Neural cell (in vitro differentiated cells): ENCODE results near the gene DCUN1D2. TPM values are rescaled to one million over a fixed set of nuclear protein-coding genes. Genes with fewer than 3 reads are reported as not detected.

Experiments used
- H2AFZ ChIP-seq: fragments of 200-600, 300-800 bp; sonication (generic), shearing (Covaris generic); 2 replicates; pipeline ENCODE4 v1.6.0; 2014; ENCODE audit warnings: low read depth, mild to moderate bottlenecking, antibody characterized with exemption, low read length, moderate library complexity
- H3F3A ChIP-seq: fragments of 200-600 bp; shearing (Covaris generic); 2 replicates; pipeline ENCODE4 v1.6.1; 2016; ENCODE audit warnings: mild to moderate bottlenecking, moderate library complexity, mixed read lengths, antibody characterized with exemption, low read length; ENCODE audit not compliant: insufficient read depth, poor library complexity, severe bottlenecking
- H3K27ac ChIP-seq: fragments of 200-600, 300-800 bp; sonication (generic), shearing (Covaris generic); 2 replicates; pipeline ENCODE4 v1.5.1; 2014; ENCODE audit warnings: mild to moderate bottlenecking, low read length, moderate library complexity
- H3K27me3 ChIP-seq: fragments of 300-800, 200-600 bp; sonication (generic), shearing (Covaris generic); 2 replicates; pipeline ENCODE4 v1.6.0; 2014; ENCODE audit warnings: mild to moderate bottlenecking, low read depth, low read length, moderate library complexity; ENCODE audit not compliant: insufficient read depth
- H3K36me3 ChIP-seq: fragments of 300-800, 200-600 bp; sonication (generic), shearing (Covaris generic); 2 replicates; pipeline ENCODE4 v1.5.1; 2014; ENCODE audit warnings: mild to moderate bottlenecking, antibody characterized with exemption, low read length, moderate library complexity; ENCODE audit not compliant: insufficient read depth
- H3K4me2 ChIP-seq: fragments of 300-800, 200-600 bp; sonication (generic), shearing (Covaris generic); 2 replicates; pipeline ENCODE4 v1.6.0; 2014; ENCODE audit warnings: mild to moderate bottlenecking, low read length
- H3K4me3 ChIP-seq: fragments of 300-800, 200-600 bp; sonication (generic), shearing (Covaris generic); 2 replicates; pipeline ENCODE4 v1.5.1; 2014; ENCODE audit warnings: mild to moderate bottlenecking, low read length, moderate library complexity
- H3K79me2 ChIP-seq: fragments of 200-600 bp; shearing (Covaris generic); replicated peaks from 2 replicates; pipeline ENCODE4 v1.6.0; 2014; ENCODE audit warnings: mild to moderate bottlenecking, low read length, moderate library complexity; ENCODE audit not compliant: insufficient read depth
- H3K9ac ChIP-seq: fragments of 300-800, 200-600 bp; sonication (generic), shearing (Covaris generic); 2 replicates; pipeline ENCODE4 v1.6.1; 2016; ENCODE audit warnings: mild to moderate bottlenecking, low read length, mixed read lengths
- H3K9me2 ChIP-seq: fragments of 200-600 bp; shearing (Covaris generic); 2 replicates; pipeline ENCODE4 v1.6.1; 2016; ENCODE audit warnings: mild to moderate bottlenecking, low read length, mixed read lengths; ENCODE audit not compliant: insufficient read depth
- H3K9me3 ChIP-seq: fragments of 200-600, 300-800 bp; sonication (generic), shearing (Covaris generic); 2 replicates; pipeline ENCODE4 v1.6.1; 2016; ENCODE audit warnings: mild to moderate bottlenecking, mixed run types, low read length, moderate library complexity, mixed read lengths
- H4K20me1 ChIP-seq: fragments of 200-600 bp; shearing (Covaris generic); 2 replicates; pipeline ENCODE4 v1.6.1; 2016; ENCODE audit warnings: mild to moderate bottlenecking, mixed run types; ENCODE audit not compliant: insufficient read depth
- EP300 ChIP-seq: fragments of 450-650 bp; conservative IDR thresholded peaks from 2 replicates; pipeline ENCODE4 v1.6.1; 2014; ENCODE audit warnings: antibody characterized with exemption, mild to moderate bottlenecking, moderate library complexity; ENCODE audit not compliant: poor library complexity, severe bottlenecking
- EZH2 ChIP-seq: fragments of 200-600, 300-800 bp; shearing (Covaris generic), sonication (generic); IDR thresholded peaks from 2 replicates; pipeline ENCODE4 v1.6.1; 2014; ENCODE audit warnings: antibody characterized with exemption, low read length, borderline replicate concordance, mild to moderate bottlenecking; ENCODE audit not compliant: insufficient read depth, poor library complexity, severe bottlenecking
- MXI1 ChIP-seq: fragments of 450-650 bp; conservative IDR thresholded peaks from 2 replicates; pipeline ENCODE4 v1.6.1; 2014; ENCODE audit warnings: antibody characterized with exemption, mild to moderate bottlenecking; ENCODE audit not compliant: poor library complexity, severe bottlenecking
- POLR2AphosphoS5 ChIP-seq: IDR thresholded peaks from 2 replicates; pipeline ENCODE4 v1.6.1; 2012
- RAD21 ChIP-seq: fragments of 450-650 bp; conservative IDR thresholded peaks from 2 replicates; pipeline ENCODE4 v1.6.1; 2014; ENCODE audit warnings: antibody characterized with exemption, mild to moderate bottlenecking, moderate library complexity
- REST ChIP-seq: IDR thresholded peaks from 2 replicates; pipeline ENCODE4 v1.6.1; 2012; ENCODE audit warnings: borderline replicate concordance
- SMC3 ChIP-seq: fragments of 450-650 bp; conservative IDR thresholded peaks from 2 replicates; pipeline ENCODE4 v1.6.1; 2014; ENCODE audit warnings: antibody characterized with exemption, mild to moderate bottlenecking, moderate library complexity; ENCODE audit not compliant: poor library complexity
- TAF1 ChIP-seq: IDR thresholded peaks from 2 replicates; pipeline ENCODE4 v1.6.1; 2012; ENCODE audit warnings: low read depth
- polyA plus RNA-seq: library from polyadenylated mRNA; depleted of rRNA; stranded (reverse); fragments of >200 nt; gene quantifications from 2 replicates; pipeline ENCODE4 v1.2.3, GENCODE V29; 2014
- TF ChIP-seq, protein P1 (sequence below): fragments of 450-650 bp; IDR thresholded peaks from 2 replicates; pipeline ENCODE4 v1.5.1; 2014; ENCODE audit warnings: antibody characterized with exemption, mild to moderate bottlenecking, moderate library complexity; ENCODE audit not compliant: poor library complexity, severe bottlenecking

DCUN1D2 gene
- polyA plus RNA-seq, 1 donor from 2014 or later = 55.9 TPM

- Histone ChIP-seq H3K4me3 (peak overlapping the region; percentile 90), H2AFZ (no peak overlapping the region), H3K9ac (peak overlapping the region; percentile 88), H3K9me3 (no peaks in the 10 kb centered on the region), H3K4me2 (peak overlapping the region; percentile 70), H3K79me2 (peaks cover 52% of the 10 kb centered on the region), H3K36me3 (no peaks in the 10 kb centered on the region), H3K27ac (peak overlapping the region; percentile 82), H3K27me3 (no peaks in the 10 kb centered on the region), H3K9me2 (no peaks in the 10 kb centered on the region), H4K20me1 (no peaks in the 10 kb centered on the region), H3F3A (peaks cover 8% of the 10 kb centered on the region)
- TF ChIP-seq RAD21 = no peak
These were observed 1.5 kb upstream of the DCUN1D2 start for GRCh38 chr13:113491982-113492381.

DNA sequence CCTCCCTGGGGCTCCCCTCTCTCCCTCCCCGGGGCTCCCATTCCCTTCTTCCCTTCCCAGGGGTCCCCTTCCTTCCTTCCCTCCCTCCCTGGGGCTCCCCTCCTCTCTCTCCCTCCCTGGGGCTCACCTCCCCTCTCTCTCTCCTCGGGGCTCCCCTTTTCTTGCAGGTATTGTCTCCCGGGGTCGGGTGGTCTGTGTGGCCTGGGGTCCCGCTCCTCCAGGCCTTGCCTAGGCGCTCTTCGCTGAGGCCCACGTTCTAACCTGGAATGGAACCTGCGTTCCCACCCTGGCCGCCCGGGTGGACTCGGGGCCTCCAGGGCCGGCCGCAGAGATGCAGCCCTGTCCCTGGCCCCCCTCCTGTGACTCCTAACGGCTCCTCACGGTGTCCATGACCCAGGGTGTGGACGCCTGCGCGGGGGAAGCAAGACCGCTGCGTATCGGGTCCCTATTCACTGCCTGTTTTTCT, 940 bp upstream of the DCUN1D2 start:
- H2AFZ ChIP-seq = peak overlapping the region; percentile 18
- no peaks in the 10 kb centered on the region for H3K9me2 ChIP-seq
- no peaks in the 10 kb centered on the region for H3K36me3 ChIP-seq
- no peaks in the 10 kb centered on the region for H3K9me3 ChIP-seq
- H3K27ac ChIP-seq = peak overlapping the region; percentile 82
- TF ChIP-seq EP300 (no peak), POLR2AphosphoS5 (no peak), MXI1 (no peak), SMC3 (no peak), REST (peak; percentile 39), EZH2 (no peak)
- peak overlapping the region; percentile 90 for H3K4me3 ChIP-seq
- peaks cover 54% of the 10 kb centered on the region for H3K79me2 ChIP-seq
- H3K9ac ChIP-seq = peak overlapping the region; percentile 88
- H3F3A ChIP-seq = peaks cover 8% of the 10 kb centered on the region
- peak overlapping the region; percentile 70 for H3K4me2 ChIP-seq
- H4K20me1 ChIP-seq = no peaks in the 10 kb centered on the region
- H3K27me3 ChIP-seq = no peaks in the 10 kb centered on the region

DNA sequence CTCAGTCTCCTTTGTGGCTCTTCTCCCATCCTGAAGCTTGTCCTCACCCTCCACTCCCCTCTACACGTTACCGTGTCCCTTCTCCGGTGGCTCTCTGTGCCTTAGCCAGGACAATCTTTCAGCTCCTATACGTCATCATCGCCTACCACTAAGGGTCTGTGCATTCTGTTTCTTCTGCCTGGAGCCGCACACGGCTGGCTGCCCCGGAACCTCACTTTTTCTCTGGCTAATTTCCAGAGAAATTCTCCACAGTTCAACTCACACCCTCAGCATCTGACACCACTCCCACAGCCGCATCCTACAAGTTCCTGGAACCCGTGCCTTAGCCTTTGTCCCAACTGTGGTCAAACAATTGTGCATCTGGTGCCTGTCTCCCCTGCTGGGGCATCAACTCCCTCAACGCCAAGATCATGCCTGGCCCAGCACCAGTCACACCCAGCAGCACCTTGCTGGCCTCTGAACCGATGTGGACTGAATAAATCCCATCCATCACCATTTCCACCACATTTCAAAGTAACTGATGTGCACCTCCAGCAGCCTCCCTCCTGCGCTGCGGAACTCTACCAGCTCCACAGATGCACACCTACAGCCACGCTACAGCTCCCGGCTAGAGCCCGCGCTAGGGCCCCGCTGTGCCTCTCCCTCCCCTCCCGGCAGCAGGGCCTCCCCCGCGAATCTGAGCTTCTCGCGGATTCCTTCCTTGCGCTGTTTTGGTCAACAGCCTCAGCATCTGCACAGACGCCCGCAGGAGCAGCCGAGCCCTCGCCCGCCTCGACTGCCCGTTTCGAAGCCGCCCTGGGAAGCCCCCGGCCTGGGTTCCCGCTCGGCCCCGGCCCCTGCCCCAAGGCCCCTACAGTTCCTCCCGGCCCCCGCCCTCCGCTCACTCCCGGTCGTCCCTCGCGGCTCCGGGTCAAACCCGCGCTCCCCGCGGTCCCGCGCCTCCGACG, 689 bp downstream of the DCUN1D2 start:
- peak; percentile 43 for TF ChIP-seq MXI1
- peak; percentile 57 for TF ChIP-seq REST
- peak; percentile 50 for TF ChIP-seq POLR2AphosphoS5
- TF ChIP-seq, protein P1, sequence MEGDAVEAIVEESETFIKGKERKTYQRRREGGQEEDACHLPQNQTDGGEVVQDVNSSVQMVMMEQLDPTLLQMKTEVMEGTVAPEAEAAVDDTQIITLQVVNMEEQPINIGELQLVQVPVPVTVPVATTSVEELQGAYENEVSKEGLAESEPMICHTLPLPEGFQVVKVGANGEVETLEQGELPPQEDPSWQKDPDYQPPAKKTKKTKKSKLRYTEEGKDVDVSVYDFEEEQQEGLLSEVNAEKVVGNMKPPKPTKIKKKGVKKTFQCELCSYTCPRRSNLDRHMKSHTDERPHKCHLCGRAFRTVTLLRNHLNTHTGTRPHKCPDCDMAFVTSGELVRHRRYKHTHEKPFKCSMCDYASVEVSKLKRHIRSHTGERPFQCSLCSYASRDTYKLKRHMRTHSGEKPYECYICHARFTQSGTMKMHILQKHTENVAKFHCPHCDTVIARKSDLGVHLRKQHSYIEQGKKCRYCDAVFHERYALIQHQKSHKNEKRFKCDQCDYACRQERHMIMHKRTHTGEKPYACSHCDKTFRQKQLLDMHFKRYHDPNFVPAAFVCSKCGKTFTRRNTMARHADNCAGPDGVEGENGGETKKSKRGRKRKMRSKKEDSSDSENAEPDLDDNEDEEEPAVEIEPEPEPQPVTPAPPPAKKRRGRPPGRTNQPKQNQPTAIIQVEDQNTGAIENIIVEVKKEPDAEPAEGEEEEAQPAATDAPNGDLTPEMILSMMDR = no peak
- no peak for TF ChIP-seq EP300
- TF ChIP-seq TAF1 = peak; percentile 59
- H3K36me3 ChIP-seq = no peaks in the 10 kb centered on the region
- peak overlapping the region; percentile 88 for H3K9ac ChIP-seq
- peaks cover 8% of the 10 kb centered on the region for H3F3A ChIP-seq
- no peaks in the 10 kb centered on the region for H4K20me1 ChIP-seq
- H3K27me3 ChIP-seq = no peaks in the 10 kb centered on the region
- H3K27ac ChIP-seq = peak overlapping the region; percentile 82
- no peaks in the 10 kb centered on the region for H3K9me2 ChIP-seq
- peak overlapping the region; percentile 69 for H2AFZ ChIP-seq
- peak overlapping the region; percentile 90 for H3K4me3 ChIP-seq
- H3K9me3 ChIP-seq = no peaks in the 10 kb centered on the region
- peak overlapping the region; percentile 74 for H3K4me2 ChIP-seq
- H3K79me2 ChIP-seq = peaks cover 69% of the 10 kb centered on the region
